Activated CD8-positive, alpha-beta T cell treated with anti-CD3 and anti-CD28 coated beads, Interleukin-2, amount 10 ng/mL, durations not matched to agents 7 days and 5 days (primary cell): ENCODE results near the gene OBP2B. TPM values are rescaled to one million over a fixed set of nuclear protein-coding genes. Genes with fewer than 3 reads are reported as not detected.
"Not testable (repeated sequence)": the region's sequence is repeated elsewhere in the genome, so short reads cannot be mapped to it uniquely, and the experiment has no call there.

Source experiments
- ATAC-seq: fragments of 150-1000 bp; cut with Tn5 transposase; one replicate; pipeline ENCODE4 v1.10.0; 2021; ENCODE audit warnings: moderate library complexity
- CTCF ChIA-PET: fragments of 350-600 bp; sonication (Branson Sonifier 250); formaldehyde crosslinking; loops from one replicate; lab custom pipeline; 2021; ENCODE audit warnings: antibody characterized with exemption; lab: Charles Lee
- POLR2A ChIA-PET: fragments of 350-600 bp; sonication (Branson Sonifier 250); formaldehyde crosslinking; loops from one replicate; lab custom pipeline; 2021; ENCODE audit warnings: antibody characterized with exemption; lab: Charles Lee
- DNase-seq: peaks from one replicate; pipeline ENCODE4 v3.0.0-alpha.2; 2020
- H3K27ac Mint-ChIP-seq: one replicate; pipeline ENCODE4 v1.8.0; 2021; ENCODE audit warnings: mild to moderate bottlenecking, mixed read lengths
- H3K27me3 Mint-ChIP-seq: one replicate; pipeline ENCODE4 v1.8.0; 2021; ENCODE audit warnings: low read depth, mixed read lengths
- H3K36me3 Mint-ChIP-seq: one replicate; pipeline ENCODE4 v1.8.0; 2021; ENCODE audit warnings: low read depth, mixed read lengths
- H3K4me1 Mint-ChIP-seq: one replicate; pipeline ENCODE4 v1.8.0; 2021; ENCODE audit warnings: low read depth, mixed read lengths
- H3K4me3 Mint-ChIP-seq: one replicate; pipeline ENCODE4 v1.8.0; 2021; ENCODE audit warnings: mild to moderate bottlenecking, mixed read lengths
- H3K9me3 Mint-ChIP-seq: one replicate; pipeline ENCODE4 v1.8.0; 2022; ENCODE audit warnings: mixed read lengths; ENCODE audit not compliant: insufficient read depth
- total RNA-seq, 2 experiments: library from RNA; stranded (reverse); gene quantifications; one replicate each; pipeline ENCODE4 v1.2.3, GENCODE V29; 2021

The OBP2B gene
- total RNA-seq, 2 experiments from 2014 or later, result not detected

GRCh38 chr9:133210609-133211008 lies 1.6 kb upstream of the OBP2B start:
- H3K4me1 Mint-ChIP-seq, result no peaks in the 10 kb centered on the region
- peaks cover 24% of the 10 kb centered on the region for H3K27me3 Mint-ChIP-seq
- no peak for DNase-seq
- no peak overlapping the region for H3K27ac Mint-ChIP-seq
- H3K36me3 Mint-ChIP-seq, result no peaks in the 10 kb centered on the region
- ChIA-PET CTCF (no interaction called here), POLR2A (no interaction called here)
- H3K9me3 Mint-ChIP-seq, result no peaks in the 10 kb centered on the region
- H3K4me3 Mint-ChIP-seq, result no peak overlapping the region
- no peak for ATAC-seq

GRCh38 chr9:133210202-133210532 lies 1.1 kb upstream of the OBP2B start:
- POLR2A ChIA-PET, result no interaction called here
- CTCF ChIA-PET, result no interaction called here

GRCh38 chr9:133209327-133210201 lies 514 bp upstream of the OBP2B start:
- H3K4me3 Mint-ChIP-seq, H3K36me3 Mint-ChIP-seq, H3K9me3 Mint-ChIP-seq, ATAC-seq, H3K4me1 Mint-ChIP-seq, DNase-seq, CTCF ChIA-PET, H3K27ac Mint-ChIP-seq, POLR2A ChIA-PET: not testable (repeated sequence)
- peaks cover 17% of the 10 kb centered on the region for H3K27me3 Mint-ChIP-seq

More at GRCh38 chr9:133210202-133210532, 1.1 kb upstream of the OBP2B start:
- H3K4me1 Mint-ChIP-seq, result no peaks in the 10 kb centered on the region
- DNase-seq, result no peak
- no peak for ATAC-seq
- H3K27me3 Mint-ChIP-seq, result peaks cover 21% of the 10 kb centered on the region
- no peaks in the 10 kb centered on the region for H3K9me3 Mint-ChIP-seq
- no peaks in the 10 kb centered on the region for H3K36me3 Mint-ChIP-seq
- no peak overlapping the region for H3K27ac Mint-ChIP-seq
- H3K4me3 Mint-ChIP-seq, result no peak overlapping the region

GRCh38 chr9:133208171-133208879 lies 725 bp downstream of the OBP2B start:
- ATAC-seq, H3K27me3 Mint-ChIP-seq, DNase-seq, H3K27ac Mint-ChIP-seq, POLR2A ChIA-PET, H3K9me3 Mint-ChIP-seq, CTCF ChIA-PET, H3K36me3 Mint-ChIP-seq, H3K4me3 Mint-ChIP-seq, H3K4me1 Mint-ChIP-seq: not testable (repeated sequence)

GRCh38 chr9:133207540-133208170 lies 1.4 kb downstream of the OBP2B start:
- no peak for DNase-seq
- Mint-ChIP-seq H3K27ac (no peak overlapping the region), H3K27me3 (peaks cover 3% of the 10 kb centered on the region), H3K36me3 (no peaks in the 10 kb centered on the region), H3K4me1 (no peaks in the 10 kb centered on the region), H3K9me3 (no peaks in the 10 kb centered on the region), H3K4me3 (no peak overlapping the region)
- ChIA-PET POLR2A (no interaction called here), CTCF (no interaction called here)
- ATAC-seq, result no peak

GRCh38 chr9:133207021-133207531 lies 2.0 kb downstream of the OBP2B start:
- Mint-ChIP-seq H3K36me3 (no peaks in the 10 kb centered on the region), H3K9me3 (no peaks in the 10 kb centered on the region), H3K4me1 (no peaks in the 10 kb centered on the region), H3K27me3 (peaks cover 2% of the 10 kb centered on the region), H3K4me3 (no peak overlapping the region), H3K27ac (no peak overlapping the region)
- DNase-seq (no peak), ATAC-seq (no peak)
- POLR2A ChIA-PET, result no interaction called here
- CTCF ChIA-PET, result no interaction called here

GRCh38 chr9:133205996-133206931 lies 2.8 kb downstream of the OBP2B start:
- ATAC-seq (no peak), DNase-seq (no peak)
- ChIA-PET CTCF (no interaction called here), POLR2A (no interaction called here)
- Mint-ChIP-seq H3K27ac (no peak overlapping the region), H3K9me3 (no peaks in the 10 kb centered on the region), H3K4me3 (no peak overlapping the region), H3K27me3 (no peaks in the 10 kb centered on the region), H3K36me3 (no peaks in the 10 kb centered on the region), H3K4me1 (no peaks in the 10 kb centered on the region)

GRCh38 chr9:133205481-133205887 lies 3.6 kb downstream of the OBP2B start:
- H3K9me3 Mint-ChIP-seq, DNase-seq, ATAC-seq, H3K27me3 Mint-ChIP-seq, POLR2A ChIA-PET, H3K4me3 Mint-ChIP-seq, H3K4me1 Mint-ChIP-seq, H3K36me3 Mint-ChIP-seq, H3K27ac Mint-ChIP-seq, CTCF ChIA-PET: not testable (repeated sequence)

- DNase-seq (no peak), ATAC-seq (no peak)
- CTCF ChIA-PET, result no interaction called here
- Mint-ChIP-seq H3K4me3 (no peak overlapping the region), H3K27ac (no peak overlapping the region), H3K4me1 (peaks cover 5% of the 10 kb centered on the region), H3K9me3 (no peaks in the 10 kb centered on the region), H3K27me3 (peaks cover 2% of the 10 kb centered on the region), H3K36me3 (no peaks in the 10 kb centered on the region)
- POLR2A ChIA-PET, result no interaction called here
These were observed 4.1 kb downstream of the OBP2B start for GRCh38 chr9:133204993-133205336.

GRCh38 chr9:133204335-133204992 lies 4.6 kb downstream of the OBP2B start:
- H3K36me3 Mint-ChIP-seq, result no peaks in the 10 kb centered on the region
- CTCF ChIA-PET, result no interaction called here
- H3K4me1 Mint-ChIP-seq, result peaks cover 7% of the 10 kb centered on the region
- no peak overlapping the region for H3K27ac Mint-ChIP-seq
- no peak overlapping the region for H3K4me3 Mint-ChIP-seq
- H3K27me3 Mint-ChIP-seq, result peaks cover 2% of the 10 kb centered on the region
- no peak for ATAC-seq
- H3K9me3 Mint-ChIP-seq, result no peaks in the 10 kb centered on the region
- POLR2A ChIA-PET, result no interaction called here
- no peak for DNase-seq

- Mint-ChIP-seq H3K9me3 (no peaks in the 10 kb centered on the region), H3K36me3 (no peaks in the 10 kb centered on the region), H3K27me3 (peaks cover 5% of the 10 kb centered on the region), H3K4me1 (peaks cover 7% of the 10 kb centered on the region), H3K4me3 (no peak overlapping the region), H3K27ac (no peak overlapping the region)
- ChIA-PET POLR2A (no interaction called here), CTCF (no interaction called here)
- DNase-seq (no peak), ATAC-seq (no peak)
These were observed 5.5 kb downstream of the OBP2B start for GRCh38 chr9:133203506-133204075.
